Measurements from ENCODE around the gene SPOCK1.
A peak's percentile ranks its signal among the peaks of the same experiment; 100 is the strongest.

Gene SPOCK1

GRCh38 chr5:137194300-137194699, 304.8 kb downstream of the SPOCK1 start:
- DNase-seq (ENCODE audit: low read depth) = no peak

- peak; percentile 66 for DNase-seq (ENCODE audit: low read depth)
These were observed 306.8 kb downstream of the SPOCK1 start for GRCh38 chr5:137192293-137192743.

- no peak for DNase-seq (ENCODE audit: low read depth)
These were observed 307.9 kb downstream of the SPOCK1 start for GRCh38 chr5:137191179-137191578.

- DNase-seq (ENCODE audit: low read depth) = peak; percentile 25
These were observed 308.7 kb downstream of the SPOCK1 start for GRCh38 chr5:137190441-137190840.

GRCh38 chr5:137190031-137190430, 309.1 kb downstream of the SPOCK1 start:
- no peak for DNase-seq (ENCODE audit: low read depth)

GRCh38 chr5:137188566-137188965, 310.6 kb downstream of the SPOCK1 start:
- no peak for DNase-seq (ENCODE audit: low read depth)

- DNase-seq (ENCODE audit: low read depth) = peak; percentile 60
These were observed 312.2 kb downstream of the SPOCK1 start for GRCh38 chr5:137186759-137187461.

- no peak for DNase-seq (ENCODE audit: low read depth)
These were observed 313.9 kb downstream of the SPOCK1 start for GRCh38 chr5:137185193-137185592.

- no peak for DNase-seq (ENCODE audit: low read depth)
These were observed 314.4 kb downstream of the SPOCK1 start for GRCh38 chr5:137184734-137185133.

- no peak for DNase-seq (ENCODE audit: low read depth)
These were observed 316.6 kb downstream of the SPOCK1 start for GRCh38 chr5:137182576-137182975.

- DNase-seq (ENCODE audit: low read depth) = no peak
These were observed 317.5 kb downstream of the SPOCK1 start for GRCh38 chr5:137181667-137182066.

- no peak for DNase-seq (ENCODE audit: low read depth)
These were observed 319.9 kb downstream of the SPOCK1 start for GRCh38 chr5:137179203-137179602.

- DNase-seq (ENCODE audit: low read depth) = no peak
These were observed 322.5 kb downstream of the SPOCK1 start for GRCh38 chr5:137176609-137177008.

GRCh38 chr5:137176126-137176525, 323.0 kb downstream of the SPOCK1 start:
- no peak for DNase-seq (ENCODE audit: low read depth)

- no peak for DNase-seq (ENCODE audit: low read depth)
These were observed 324.9 kb downstream of the SPOCK1 start for GRCh38 chr5:137174196-137174595.

GRCh38 chr5:137172258-137172657, 326.9 kb downstream of the SPOCK1 start:
- no peak for DNase-seq (ENCODE audit: low read depth)

- no peak for DNase-seq (ENCODE audit: low read depth)
These were observed 331.9 kb downstream of the SPOCK1 start for GRCh38 chr5:137167187-137167586.

GRCh38 chr5:137164961-137165360, 334.2 kb downstream of the SPOCK1 start:
- no peak for DNase-seq (ENCODE audit: low read depth)

GRCh38 chr5:137164536-137164935, 334.6 kb downstream of the SPOCK1 start:
- DNase-seq (ENCODE audit: low read depth) = no peak

- DNase-seq (ENCODE audit: low read depth) = no peak
These were observed 340.4 kb downstream of the SPOCK1 start for GRCh38 chr5:137158691-137159090.

GRCh38 chr5:137156180-137156579, 342.9 kb downstream of the SPOCK1 start:
- DNase-seq (ENCODE audit: low read depth) = peak; percentile 14

GRCh38 chr5:137155261-137156000, 343.7 kb downstream of the SPOCK1 start:
- no peak for DNase-seq (ENCODE audit: low read depth)

GRCh38 chr5:137152616-137153015, 346.5 kb downstream of the SPOCK1 start:
- no peak for DNase-seq (ENCODE audit: low read depth)

- DNase-seq (ENCODE audit: low read depth) = no peak
These were observed 350.5 kb downstream of the SPOCK1 start for GRCh38 chr5:137148655-137149054.

Measured in ELR (cell line).